ENCODE measurements around the gene HSD17B4.
"Not testable (repeated sequence)": the region's sequence is repeated elsewhere in the genome, so short reads cannot be mapped to it uniquely, and the experiment has no call there.

Gene HSD17B4

DNA sequence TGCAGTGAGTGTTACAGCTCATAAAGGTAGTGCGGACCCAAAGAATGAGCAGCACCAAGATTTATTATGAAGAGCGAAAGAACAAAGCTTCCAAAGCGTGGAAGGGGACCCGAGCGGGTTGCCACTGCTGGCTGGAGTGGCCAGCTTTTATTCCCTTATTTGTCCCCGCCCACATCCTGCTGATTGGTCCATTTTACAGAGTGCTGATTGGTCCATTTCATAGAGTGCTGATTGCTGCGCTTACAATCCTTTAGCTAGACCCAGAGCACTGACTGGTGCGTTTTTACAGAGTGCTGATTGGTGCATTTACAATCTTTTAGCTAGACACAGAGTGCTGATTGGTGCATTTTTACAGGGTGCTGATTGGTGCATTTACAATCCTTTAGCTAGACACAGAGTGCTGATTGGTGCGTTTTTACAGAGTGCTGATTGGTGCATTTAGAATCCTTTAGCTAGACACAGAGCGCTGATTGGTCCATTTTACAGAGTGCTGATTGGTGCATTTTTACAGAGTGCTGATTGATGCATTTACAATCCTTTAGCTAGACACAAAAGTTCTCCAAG lies 19.5 kb upstream of the HSD17B4 start:
- not testable (repeated sequence) for DNase-seq

DNA sequence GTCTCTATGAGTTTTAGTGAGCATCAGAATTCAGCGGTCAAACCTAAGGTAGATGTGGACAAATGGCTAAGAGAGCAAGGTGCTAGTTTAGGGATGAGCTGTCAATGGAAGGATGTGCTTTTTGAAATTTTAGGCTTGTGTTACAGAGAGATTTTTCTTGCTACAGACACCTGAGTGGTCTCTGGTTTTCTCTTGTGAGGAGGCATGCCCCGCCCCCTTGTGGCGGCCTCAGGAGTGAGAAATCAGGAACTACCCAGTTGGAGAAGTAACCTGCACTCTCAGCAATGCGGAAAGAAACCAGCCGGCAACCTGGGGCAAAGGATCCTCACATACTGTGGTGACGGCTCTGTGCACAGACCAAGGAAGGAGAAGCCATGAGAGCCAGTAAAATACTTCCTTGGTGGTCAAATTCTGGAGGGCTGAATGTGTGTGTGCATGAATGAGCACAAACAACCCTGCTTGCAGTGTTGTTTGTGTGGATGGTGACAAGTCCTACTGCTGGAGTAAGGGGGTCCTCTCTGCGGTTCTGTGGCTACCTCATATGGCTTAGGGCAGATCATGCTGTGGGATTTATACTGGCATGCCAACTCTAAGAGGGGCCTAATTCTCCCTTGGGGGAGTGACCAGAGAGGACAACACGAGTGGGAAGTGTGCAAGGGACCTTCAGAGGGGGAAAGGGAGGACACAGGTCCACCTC lies 16.7 kb upstream of the HSD17B4 start:
- DNase-seq, result no peak

DNA sequence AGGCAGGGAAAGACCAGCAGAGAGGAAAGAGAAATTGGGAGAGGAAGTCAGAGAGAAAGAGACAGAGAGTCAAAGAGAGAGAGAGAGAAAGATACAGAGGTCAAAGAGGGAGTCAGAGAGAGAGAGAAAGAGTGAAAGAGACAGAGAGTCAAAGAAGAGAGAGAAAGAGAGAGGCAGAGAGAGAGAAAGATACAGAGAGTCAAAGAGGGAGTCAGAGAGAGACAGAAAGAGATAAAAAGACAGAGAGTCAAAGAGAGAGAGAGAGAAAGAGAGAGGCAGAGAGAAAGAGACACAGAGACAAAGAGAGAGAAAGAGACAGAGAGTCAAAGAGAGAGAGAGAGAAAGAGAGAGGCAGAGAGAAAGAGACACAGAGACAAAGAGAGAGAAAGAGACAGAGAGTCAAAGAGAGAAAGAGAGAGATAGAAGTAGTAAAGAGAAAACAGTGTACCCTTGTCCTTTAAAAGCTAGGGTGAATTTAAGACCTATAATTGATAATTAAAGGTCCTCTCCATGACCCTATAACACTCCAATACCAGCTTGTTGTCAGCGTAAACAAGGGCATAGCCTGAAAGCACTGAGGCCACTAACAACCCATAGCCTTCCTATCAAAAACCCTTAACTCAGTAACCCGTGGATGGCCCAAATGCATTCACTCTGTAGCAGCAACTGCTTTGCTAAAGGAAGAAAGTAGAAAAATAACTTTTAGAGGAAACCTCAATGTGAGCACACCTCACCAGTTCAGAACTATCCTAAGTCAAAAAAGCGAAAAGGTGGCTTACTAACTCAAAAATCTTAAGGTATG lies 14.3 kb upstream of the HSD17B4 start:
- DNase-seq, result not testable (repeated sequence)

DNA sequence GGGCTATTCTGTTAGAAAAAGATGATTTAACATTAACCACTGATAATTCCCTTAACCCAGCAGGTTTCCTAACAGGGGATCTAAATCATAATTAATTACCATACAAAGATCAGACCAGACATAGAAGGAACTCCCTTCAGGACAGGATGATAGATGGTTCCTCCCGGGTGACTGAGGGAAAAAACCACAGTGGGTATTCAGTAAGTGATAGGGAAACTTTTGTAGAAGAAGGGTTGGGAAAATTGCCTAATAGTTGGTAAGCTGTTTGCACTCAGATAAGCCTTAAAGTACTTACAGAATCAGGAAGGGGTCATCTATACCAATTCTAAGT lies 13.7 kb upstream of the HSD17B4 start:
- DNase-seq, result not testable (repeated sequence)

DNA sequence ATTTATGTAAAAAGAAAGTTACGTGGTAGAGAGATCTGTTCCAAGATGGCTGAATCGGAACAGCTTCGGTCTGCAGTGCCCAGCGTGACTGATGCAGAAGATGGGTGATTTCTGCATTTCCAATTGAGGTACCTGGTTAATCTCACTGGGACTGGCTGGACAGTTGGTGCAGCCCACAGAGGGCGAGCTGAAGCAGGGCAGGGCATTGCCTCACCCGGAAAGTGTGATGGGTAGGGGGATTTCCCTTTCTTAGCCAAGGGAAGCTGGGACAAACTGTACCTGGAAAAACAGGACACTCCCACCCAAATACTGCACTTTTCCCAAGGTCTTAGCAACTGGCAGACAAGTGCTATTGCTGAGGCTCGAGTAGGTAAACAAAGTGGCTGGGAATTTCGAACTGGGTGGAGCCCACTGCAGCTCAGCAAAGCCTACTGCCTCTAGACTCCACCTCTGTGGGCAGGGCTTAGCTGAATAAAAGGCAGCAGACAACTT lies 13.1 kb upstream of the HSD17B4 start:
- DNase-seq, result no peak

DNA sequence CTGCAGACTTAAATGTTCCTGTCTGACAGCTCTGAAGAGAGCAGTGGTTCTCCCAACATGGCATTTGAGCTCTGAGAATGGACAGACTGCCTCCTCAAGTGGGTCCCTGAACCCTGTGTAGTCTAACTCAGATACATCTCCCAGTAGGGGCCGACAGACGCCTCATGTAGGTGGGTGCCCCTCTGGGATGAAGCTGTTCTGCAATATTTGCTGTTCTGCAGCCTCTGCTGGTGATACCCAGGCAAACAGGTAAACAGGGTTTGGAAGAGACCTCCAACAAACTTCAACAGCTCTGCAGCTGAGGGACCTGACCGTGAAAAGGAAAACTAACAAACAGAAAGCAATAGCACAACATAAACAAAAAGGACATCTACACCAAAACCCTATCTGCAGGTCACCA lies 12.7 kb upstream of the HSD17B4 start:
- not testable (repeated sequence) for DNase-seq

DNA sequence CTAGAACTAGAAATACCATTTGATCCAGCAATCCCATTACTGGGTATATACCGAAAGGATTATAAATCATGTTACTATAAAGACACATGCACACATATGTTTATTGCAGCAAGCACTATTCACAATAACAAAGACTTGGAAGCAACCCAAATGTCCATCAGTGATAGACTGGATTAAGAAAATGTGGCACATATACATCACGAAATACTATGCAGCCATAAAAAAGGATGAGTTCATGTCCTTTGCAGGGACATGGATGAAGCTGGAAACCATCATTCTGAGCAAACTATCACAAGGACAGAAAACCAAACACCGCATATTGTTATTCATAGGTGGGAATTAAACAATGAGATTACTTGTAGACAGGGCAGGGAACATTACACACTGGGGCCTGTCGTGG lies 7.7 kb upstream of the HSD17B4 start:
- DNase-seq, result not testable (repeated sequence)

DNA sequence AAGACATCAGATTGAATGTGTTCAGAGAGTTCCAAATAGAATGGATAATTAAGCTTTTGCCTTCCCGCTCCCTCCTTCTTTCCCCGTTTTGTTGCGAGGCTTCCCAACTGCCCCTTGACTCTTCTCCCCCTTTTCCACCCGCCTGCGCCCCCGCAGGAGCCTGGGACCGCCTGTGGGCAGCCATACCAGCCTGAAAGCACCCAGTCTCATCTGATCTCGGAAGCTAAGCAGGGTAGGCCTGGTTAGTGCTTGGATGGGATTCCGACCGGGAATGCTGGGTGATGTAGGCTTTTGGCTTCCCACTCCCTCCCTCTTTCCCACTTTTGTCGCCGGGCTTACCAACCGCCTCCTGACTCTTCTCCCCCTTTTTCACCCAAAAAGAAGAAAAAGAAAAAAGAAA lies 6.8 kb upstream of the HSD17B4 start:
- no peak for DNase-seq

DNA sequence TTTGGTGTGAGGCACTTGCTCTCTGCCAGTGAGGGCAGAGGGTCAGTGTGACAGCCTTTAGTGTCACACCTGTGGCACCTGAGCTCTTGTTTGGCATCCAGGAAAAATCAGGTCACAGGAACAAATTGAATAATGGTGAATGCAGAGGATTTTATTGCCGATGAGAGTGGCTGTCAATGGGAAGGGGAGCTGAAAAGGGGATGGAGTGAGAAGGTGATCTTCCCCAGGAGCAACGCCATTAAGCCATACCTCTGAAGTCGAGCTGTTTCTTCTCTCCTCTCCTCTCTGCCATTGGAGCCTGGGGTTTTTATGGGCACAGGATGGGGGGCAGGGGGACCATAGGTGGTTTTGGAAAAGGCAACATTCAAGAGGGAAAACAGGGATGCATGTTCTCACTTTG lies 2.4 kb upstream of the HSD17B4 start:
- DNase-seq, result no peak

DNA sequence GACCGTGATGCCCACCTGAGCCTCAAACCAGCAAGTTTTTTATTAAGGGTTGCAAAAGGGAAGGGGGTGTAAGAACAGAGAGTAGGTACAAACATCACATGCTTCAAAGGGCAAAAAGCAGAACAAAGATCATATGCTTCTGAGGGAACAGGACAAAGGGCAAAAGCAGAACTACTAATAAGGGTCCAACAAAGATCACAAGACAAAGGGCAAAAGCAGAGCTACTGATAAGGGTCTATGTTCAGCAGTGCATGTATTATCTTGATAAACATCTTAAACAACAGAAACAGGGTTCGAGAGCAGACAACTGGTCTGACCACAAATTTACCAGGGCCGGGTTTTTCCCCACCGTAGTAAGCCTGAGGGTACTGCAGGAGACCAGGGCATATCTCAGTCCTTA lies 1.7 kb upstream of the HSD17B4 start:
- DNase-seq, result not testable (repeated sequence)

DNA sequence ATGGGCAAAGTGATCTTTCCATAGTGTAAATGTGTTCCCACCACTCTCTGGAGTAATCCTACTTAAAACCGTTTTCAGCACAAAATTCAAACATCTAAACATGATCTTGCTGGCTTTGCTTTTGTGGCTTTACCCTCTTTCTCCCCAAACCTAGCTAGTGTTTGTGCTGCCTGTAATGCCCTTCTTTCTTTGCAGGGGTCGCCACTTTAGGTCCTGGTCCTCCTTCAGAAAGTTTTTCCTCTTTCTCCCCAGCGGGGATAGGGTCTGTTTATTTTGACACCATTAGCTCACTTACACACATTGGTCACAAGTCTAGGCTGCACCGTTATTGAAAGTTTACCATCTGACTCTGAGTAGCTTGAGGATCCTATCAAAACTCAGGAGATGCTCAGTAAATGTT lies 736 bp upstream of the HSD17B4 start:
- DNase-seq, result no peak

DNA sequence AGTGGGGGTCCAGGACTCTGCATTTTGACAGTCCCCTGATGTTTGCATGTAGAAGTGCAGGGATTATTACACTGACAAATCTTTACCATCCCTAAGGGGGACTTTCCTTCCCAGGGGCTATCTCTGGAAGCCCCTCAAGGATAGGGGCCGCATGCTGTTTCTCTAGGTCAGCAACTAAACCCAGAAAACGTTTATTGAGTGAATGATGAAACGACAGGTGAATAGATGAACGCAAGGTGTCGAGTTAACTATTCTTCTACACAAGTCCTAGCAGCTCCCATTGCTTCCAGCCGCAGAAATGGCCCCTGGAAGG lies 281 bp upstream of the HSD17B4 start:
- DNase-seq, result no peak

DNA sequence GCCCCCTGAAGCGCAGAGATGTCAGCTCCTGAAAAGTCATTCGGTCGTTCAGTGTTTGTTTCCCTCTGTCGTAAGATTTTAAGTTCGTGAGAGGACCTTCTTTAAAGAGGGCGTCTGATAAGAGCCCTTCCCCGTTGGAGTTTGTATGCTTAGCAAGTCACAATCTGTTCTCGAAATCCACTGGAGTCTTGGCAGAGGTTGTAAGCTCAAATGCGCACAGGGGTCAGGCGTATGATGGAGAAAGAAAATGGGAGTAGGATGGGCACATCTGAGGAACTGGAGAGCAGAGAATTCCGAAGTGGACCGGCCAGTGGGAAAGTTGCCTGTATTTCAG lies 710 bp downstream of the HSD17B4 start:
- no peak for DNase-seq

DNA sequence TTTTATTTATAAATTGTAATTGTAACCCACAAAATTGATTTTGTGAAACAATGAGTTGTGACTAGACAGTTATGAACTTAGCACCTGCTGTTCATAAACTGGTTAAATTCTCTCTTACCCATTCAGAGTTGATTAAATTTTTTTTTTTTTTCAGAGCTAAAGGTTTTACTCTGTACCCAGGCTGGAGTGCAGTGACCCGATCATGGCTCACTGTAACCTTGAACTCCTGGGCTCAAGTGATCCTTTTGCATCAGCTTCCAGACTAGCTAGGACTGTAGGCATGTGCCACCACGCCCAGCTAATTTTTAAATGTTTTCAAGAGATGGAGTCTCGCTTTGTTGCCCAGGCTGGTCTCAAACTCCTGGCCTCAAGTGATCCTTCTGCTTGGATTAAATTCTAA lies 1.9 kb downstream of the HSD17B4 start:
- no peak for DNase-seq

DNA sequence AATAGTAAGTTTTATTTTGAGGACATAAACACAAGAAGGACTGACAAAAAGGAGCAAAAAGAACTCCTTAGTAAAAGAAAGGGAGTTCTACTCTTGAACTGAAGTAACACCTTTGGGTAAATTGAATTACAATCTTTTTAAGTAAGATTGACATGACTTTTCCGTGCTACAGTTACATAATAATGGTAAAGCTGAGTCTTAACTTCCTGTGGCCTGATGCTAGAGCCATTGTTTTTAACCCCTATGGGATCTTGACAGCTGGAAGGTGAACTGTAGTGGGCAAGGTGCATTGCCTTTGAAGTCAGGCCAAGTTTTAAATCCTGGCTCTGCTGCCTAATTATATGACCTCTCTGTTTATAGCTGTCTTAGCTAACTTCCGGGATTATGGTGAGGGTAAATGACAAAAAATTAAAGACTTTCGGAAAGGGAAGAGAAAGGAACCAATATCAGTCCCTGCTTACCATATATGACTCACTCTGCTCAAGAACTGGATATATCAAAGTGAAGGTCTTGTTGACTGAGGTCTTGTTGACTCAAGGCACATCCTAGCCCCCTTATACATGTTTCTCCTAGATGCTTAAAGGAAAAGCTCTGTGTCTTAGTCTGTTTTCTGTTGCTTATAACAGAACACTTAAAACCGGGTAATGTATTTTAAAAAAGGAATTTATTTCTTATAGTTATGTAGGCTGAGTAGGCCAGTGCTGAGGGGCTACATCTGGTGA lies 6.8 kb downstream of the HSD17B4 start:
- no peak for DNase-seq

DNA sequence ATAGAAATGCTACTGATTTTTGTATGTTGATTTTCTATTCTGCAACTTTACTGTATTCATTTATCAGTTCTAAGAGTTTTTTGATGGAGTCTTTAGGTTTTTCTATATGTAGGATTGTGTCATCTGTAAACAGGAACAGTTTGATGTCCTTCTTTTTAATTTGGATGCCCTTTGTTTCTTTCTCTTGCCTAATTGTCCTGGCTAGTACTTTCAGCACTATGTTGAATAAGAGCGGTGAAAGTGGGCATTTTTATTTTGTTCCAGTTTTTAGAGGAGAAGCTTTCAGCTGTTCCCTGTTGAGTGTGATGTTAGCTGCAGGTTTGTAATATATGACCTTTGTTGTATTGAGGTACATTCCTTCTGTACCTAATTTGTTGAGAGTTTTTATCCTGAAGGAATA lies 13.3 kb downstream of the HSD17B4 start:
- no peak for DNase-seq

DNA sequence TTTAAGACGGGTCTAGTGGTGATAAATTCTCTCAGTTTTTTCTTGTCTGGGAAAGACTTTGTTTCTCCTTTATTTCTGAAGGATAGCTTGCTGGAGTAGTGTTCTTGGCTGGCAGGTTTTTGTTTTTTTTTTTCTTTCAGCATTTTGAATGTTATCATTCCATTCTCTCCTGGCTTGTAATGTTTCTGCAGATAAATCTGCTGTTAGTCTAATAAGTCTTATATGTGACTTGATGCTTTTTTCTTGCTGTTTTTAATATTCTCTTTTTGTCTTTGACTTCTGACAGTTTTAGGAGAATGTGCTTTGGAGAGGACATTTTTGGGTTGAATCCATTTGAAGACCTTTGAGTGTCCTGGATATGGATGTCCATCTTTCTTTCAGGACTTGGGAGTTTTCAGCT lies 16.0 kb downstream of the HSD17B4 start:
- DNase-seq, result no peak

DNA sequence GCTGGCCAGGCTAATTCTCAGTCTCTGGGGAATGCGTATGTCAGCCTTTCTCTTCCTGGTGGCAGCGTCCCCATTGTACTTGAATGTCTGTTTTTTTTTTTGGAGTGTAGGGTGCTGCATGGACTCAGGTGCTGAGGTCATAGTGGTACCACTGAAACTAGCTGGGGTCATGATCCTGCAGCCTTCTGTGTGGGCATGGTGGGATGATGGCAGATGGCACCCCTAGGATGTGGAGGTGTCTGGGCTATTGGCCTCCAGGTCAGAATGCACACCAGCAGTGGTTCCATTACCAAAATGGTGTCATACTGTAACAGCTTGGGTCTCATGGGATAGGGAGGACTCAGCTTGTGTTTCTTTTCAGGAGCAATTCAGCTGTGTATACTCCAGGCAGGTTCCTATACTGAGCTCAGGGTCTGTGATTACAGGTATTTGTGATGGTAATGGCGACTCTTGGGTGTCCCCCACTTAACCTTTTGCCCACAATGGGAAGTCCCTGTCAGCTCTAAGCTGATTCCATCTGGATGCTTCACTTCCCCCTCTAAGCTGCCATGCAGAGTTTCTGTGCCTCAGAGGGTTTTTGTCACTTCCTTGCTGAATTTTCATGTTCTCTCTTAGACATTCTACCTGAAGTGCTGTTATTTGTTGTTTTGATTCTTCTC lies 17.9 kb downstream of the HSD17B4 start:
- DNase-seq, result no peak

DNA sequence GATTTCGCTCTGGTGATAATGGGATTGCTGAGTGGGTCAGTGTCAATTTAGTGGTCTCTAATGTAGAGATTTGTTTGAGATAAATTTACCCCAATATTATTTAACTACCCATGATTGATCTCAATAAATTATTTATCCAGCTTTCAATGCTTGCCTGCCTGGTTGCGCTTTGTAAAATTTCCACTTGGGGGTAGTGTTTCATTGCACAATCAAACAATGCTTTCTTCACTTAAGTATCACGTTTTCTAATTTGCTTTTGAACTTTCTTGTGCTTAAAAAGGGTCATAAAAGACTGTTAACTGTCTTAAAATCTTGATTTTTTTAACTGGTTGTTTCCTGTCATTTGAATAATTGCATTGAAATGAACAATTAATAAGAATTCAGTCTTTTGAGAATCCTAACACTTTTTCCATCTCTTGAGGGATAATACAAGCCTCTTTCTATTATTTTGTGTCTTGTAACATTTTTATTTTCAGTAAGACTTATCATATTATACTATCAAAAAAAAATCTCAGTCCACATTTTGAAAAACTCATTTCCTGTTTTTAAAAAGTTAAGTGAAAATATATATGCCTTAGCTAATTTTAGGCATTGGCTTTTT lies 18.7 kb downstream of the HSD17B4 start:
- DNase-seq, result no peak

DNA sequence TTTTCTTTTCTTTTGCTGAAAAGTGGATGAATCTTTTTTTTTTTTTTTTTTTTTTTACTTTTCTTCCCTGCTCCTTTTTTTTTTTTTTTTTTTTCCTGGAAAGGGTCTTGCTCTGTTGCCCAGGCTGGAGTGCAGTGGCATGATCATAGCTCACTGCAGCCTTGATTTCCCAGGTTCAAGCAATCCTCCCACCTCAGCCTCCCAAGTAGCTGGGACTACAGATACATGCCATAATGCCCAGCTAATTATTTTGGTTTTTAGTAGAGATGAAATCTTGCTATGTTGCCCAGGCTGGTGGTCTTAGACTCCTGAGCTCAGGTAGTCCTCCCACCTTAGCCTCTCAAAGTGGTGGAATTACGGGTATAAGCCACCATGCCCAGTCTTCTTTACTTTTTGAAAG lies 20.9 kb downstream of the HSD17B4 start:
- DNase-seq, result no peak

DNA sequence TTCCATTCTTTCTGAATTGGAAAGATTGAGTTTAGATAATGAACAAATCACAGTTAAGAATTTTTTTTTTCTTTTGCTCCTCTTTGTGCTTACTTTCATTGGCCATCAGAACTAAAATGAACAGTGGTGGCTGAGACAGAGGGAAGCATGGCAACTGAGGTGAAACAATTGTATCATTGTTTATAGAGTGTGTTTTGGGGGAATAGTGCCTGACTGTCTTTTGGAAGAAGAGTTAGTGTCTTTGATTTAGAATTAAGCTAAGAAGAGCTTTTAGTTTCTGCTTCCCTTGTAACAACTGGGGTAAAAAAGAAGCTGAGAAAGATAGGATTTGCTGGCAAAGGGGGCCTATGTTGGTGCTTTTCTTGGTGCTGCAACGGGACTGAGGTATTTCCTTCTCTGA lies 24.0 kb downstream of the HSD17B4 start:
- no peak for DNase-seq

DNA sequence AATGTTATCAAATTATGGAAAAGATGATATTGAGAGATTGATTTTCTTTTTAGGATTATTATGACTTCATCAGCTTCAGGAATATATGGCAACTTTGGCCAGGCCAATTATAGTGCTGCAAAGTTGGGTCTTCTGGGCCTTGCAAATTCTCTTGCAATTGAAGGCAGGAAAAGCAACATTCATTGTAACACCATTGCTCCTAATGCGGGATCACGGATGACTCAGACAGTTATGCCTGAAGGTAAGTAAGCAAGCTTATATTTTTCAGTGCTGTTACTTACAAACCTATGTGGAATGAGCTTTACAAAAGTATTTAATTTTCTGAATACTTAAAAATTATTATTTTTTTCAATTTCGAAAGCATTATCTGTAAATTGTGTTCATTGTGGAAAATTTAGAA lies 26.5 kb downstream of the HSD17B4 start:
- DNase-seq, result no peak

DNA sequence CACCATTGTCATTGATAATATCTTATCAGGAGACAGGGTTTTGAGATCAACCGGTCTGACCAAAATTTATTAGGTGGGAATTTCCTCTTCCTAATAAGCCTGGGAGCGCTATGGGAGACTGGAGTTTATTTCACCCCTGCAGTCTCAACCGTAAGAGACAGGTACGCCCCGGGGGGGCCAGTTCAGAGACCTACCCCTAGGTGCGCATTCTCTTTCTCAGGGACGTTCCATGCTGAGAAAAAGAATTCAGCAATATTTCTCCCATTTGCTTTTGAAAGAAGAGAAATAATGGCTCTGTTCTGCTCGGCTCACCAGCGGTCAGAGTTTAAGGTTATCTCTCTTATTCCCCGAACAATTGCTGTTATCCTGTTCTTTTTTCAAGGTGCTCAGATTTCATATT lies 28.3 kb downstream of the HSD17B4 start:
- not testable (repeated sequence) for DNase-seq
